HL-60 (cell line): ENCODE measurements around the gene RFK.

Experiments used
- DNase-seq, 2 experiments: peaks; one replicate each; pipeline ENCODE4 v3.0.0-alpha.2; 2010 to 2020; ENCODE audit warnings: low read depth in 1 of 2, low spot score in 1 of 2
- H3K27ac ChIP-seq: fragments of 250-450 bp; sonication (Bioruptor Pico); replicated peaks from 2 replicates; pipeline ENCODE4 v1.5.1; 2020; ENCODE audit warnings: mild to moderate bottlenecking, moderate library complexity
- H3K27me3 ChIP-seq: fragments of 250-450 bp; sonication (Bioruptor Pico); 2 replicates; pipeline ENCODE4 v1.5.1; 2021; ENCODE audit warnings: mild to moderate bottlenecking, moderate library complexity; ENCODE audit not compliant: insufficient read depth, poor library complexity, severe bottlenecking
- H3K4me3 ChIP-seq: replicated peaks from 2 replicates; pipeline ENCODE4 v1.5.1; 2011; ENCODE audit warnings: mild to moderate bottlenecking, control low read depth, low read length; ENCODE audit not compliant: insufficient read depth
- GABPA ChIP-seq: IDR thresholded peaks from 2 replicates; pipeline ENCODE4 v1.6.1; 2012; ENCODE audit warnings: low read depth
- POLR2AphosphoS5 ChIP-seq: IDR thresholded peaks from 2 replicates; pipeline ENCODE4 v1.6.1; 2012; ENCODE audit warnings: low read depth
- SPI1 ChIP-seq: IDR thresholded peaks from 2 replicates; pipeline ENCODE4 v1.6.1; 2012; ENCODE audit warnings: low read depth, mild to moderate bottlenecking, borderline replicate concordance
- TF ChIP-seq, protein P1 (sequence below): IDR thresholded peaks from 2 replicates; pipeline ENCODE4 v1.6.1; 2012; ENCODE audit warnings: low read depth; ENCODE audit not compliant: insufficient replicate concordance
- TF ChIP-seq, protein P2 (sequence below): IDR thresholded peaks from one replicate; pipeline ENCODE4 v1.5.1; 2011; ENCODE audit warnings: low read length, control low read depth, inconsistent platforms; ENCODE audit not compliant: insufficient read depth

RFK gene

DNA sequence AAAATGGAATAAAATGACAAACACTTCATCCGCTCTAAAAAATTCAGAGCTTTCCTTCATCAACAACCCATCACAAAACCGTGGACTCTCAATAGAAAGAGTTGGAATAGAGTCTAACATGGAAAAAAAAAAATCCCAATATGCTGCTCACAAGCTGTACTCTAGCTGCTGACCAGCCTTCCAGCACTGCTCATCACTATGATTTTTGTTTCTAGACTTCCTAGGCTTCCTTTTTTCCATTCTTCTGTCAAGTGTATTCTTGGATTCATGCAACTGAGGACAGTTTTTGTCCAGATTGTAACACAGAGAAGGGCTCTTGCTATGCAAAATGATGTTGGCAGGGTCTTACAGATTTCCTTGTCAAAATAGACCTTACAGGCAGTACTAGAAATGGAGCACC lies 34.5 kb downstream of the RFK start:
- no peak overlapping the region for H3K4me3 ChIP-seq

DNA sequence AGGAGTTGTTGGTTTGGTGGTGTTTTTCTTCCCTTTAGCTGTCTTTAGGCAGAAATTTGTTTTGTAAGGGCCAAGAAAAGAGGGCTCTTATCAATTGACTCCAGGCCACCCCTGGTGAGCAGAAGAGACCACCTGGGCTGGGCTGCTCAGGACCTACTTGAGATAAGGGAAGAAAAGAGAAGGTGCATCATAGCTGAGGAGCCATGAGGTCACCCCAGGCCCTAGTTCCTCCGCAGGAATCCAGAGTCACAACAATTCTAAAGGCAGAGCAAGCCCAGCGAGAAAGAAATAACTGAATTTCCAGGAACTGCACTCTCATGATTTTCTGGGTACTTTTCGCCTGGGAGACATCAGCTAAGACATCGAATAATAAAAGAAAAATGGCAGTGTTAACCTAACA lies 34.9 kb downstream of the RFK start:
- TF ChIP-seq, protein P1, sequence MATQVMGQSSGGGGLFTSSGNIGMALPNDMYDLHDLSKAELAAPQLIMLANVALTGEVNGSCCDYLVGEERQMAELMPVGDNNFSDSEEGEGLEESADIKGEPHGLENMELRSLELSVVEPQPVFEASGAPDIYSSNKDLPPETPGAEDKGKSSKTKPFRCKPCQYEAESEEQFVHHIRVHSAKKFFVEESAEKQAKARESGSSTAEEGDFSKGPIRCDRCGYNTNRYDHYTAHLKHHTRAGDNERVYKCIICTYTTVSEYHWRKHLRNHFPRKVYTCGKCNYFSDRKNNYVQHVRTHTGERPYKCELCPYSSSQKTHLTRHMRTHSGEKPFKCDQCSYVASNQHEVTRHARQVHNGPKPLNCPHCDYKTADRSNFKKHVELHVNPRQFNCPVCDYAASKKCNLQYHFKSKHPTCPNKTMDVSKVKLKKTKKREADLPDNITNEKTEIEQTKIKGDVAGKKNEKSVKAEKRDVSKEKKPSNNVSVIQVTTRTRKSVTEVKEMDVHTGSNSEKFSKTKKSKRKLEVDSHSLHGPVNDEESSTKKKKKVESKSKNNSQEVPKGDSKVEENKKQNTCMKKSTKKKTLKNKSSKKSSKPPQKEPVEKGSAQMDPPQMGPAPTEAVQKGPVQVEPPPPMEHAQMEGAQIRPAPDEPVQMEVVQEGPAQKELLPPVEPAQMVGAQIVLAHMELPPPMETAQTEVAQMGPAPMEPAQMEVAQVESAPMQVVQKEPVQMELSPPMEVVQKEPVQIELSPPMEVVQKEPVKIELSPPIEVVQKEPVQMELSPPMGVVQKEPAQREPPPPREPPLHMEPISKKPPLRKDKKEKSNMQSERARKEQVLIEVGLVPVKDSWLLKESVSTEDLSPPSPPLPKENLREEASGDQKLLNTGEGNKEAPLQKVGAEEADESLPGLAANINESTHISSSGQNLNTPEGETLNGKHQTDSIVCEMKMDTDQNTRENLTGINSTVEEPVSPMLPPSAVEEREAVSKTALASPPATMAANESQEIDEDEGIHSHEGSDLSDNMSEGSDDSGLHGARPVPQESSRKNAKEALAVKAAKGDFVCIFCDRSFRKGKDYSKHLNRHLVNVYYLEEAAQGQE, result no peak
- no peak for TF ChIP-seq GABPA
- TF ChIP-seq POLR2AphosphoS5, result no peak
- no peak for TF ChIP-seq SPI1
- TF ChIP-seq, protein P2, sequence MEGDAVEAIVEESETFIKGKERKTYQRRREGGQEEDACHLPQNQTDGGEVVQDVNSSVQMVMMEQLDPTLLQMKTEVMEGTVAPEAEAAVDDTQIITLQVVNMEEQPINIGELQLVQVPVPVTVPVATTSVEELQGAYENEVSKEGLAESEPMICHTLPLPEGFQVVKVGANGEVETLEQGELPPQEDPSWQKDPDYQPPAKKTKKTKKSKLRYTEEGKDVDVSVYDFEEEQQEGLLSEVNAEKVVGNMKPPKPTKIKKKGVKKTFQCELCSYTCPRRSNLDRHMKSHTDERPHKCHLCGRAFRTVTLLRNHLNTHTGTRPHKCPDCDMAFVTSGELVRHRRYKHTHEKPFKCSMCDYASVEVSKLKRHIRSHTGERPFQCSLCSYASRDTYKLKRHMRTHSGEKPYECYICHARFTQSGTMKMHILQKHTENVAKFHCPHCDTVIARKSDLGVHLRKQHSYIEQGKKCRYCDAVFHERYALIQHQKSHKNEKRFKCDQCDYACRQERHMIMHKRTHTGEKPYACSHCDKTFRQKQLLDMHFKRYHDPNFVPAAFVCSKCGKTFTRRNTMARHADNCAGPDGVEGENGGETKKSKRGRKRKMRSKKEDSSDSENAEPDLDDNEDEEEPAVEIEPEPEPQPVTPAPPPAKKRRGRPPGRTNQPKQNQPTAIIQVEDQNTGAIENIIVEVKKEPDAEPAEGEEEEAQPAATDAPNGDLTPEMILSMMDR, result no peak
- DNase-seq, result peak in 1 of 2 experiments; percentile 39
- H3K27ac ChIP-seq, result peak overlapping the region; percentile 53
- H3K27me3 ChIP-seq, result no peaks in the 10 kb centered on the region
- H3K4me3 ChIP-seq, result no peak overlapping the region

More for the DNA sequence above, 34.5 kb downstream of the RFK start:
- no peak for DNase-seq
- TF ChIP-seq, protein P1, result no peak
- TF ChIP-seq, protein P2, result no peak
- TF ChIP-seq POLR2AphosphoS5 (no peak), SPI1 (no peak), GABPA (no peak)
- H3K27ac ChIP-seq, result no peak overlapping the region
- H3K27me3 ChIP-seq, result no peaks in the 10 kb centered on the region

DNA sequence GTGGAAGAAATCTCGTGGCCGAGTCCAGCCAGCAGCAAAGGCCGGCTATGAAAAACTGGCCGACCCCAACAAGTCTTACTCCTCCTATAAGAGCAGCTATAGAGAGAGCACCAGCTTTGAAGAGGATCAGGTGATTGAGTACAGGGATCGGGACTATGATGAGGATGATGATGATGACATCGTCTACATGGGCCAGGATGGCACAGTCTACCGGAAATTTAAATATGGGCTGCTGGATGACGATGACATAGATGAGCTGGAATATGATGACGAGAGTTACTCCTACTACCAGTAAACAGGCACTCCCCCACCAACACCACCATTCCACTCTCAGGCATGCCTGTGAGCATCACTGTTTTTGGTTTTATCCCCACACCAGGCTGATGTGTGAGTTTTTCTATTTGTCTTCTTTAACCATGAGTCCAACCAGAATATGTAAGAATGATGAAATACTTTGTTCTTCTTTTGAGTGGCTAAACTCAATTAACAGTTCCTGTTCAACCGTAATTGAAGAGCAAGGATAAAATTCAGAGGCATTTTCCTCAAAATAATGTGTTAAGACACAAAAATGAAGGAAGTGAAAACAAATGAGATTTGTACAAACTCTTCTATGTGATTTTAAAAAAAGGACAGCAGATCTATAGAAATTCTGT lies 35.5 kb downstream of the RFK start:
- H3K27ac ChIP-seq, result peak overlapping the region; percentile 53
- TF ChIP-seq, protein P2, result no peak
- TF ChIP-seq GABPA (no peak), POLR2AphosphoS5 (no peak), SPI1 (peak; percentile 44; the same call in 1 of the 2 replicates)
- TF ChIP-seq, protein P1, result no peak
- no peaks in the 10 kb centered on the region for H3K27me3 ChIP-seq
- H3K4me3 ChIP-seq, result no peak overlapping the region
- DNase-seq, result peak in 1 of 2 experiments; percentile 5
